PFSK-1 (cell line): ENCODE data around the gene CLBA1.

Experiments used
- FOXP2 ChIP-seq: optimal IDR thresholded peaks from 2 replicates; pipeline ENCODE3; 2011; ENCODE audit warnings: borderline replicate concordance, control low read depth, inconsistent platforms; ENCODE audit not compliant: insufficient read depth; ENCODE audit errors: extremely low read length, extremely low read depth
- POLR2AphosphoS5 ChIP-seq: IDR thresholded peaks from 2 replicates; pipeline ENCODE4 v1.6.1; 2012; ENCODE audit warnings: low read depth, mild to moderate bottlenecking, control low read depth, low read length, moderate library complexity
- REST ChIP-seq, 2 experiments: IDR thresholded peaks; 2 replicates each; pipeline versions ENCODE4 v1.6.1 to v1.8.0; 2011 to 2012; ENCODE audit warnings: low read depth in 2 of 2, low read length in 2 of 2, control low read depth in 1 of 2, inconsistent platforms in 1 of 2, mild to moderate bottlenecking in 1 of 2, moderate library complexity in 1 of 2; ENCODE audit not compliant: insufficient read depth in 1 of 2
- SIN3A ChIP-seq: IDR thresholded peaks from 2 replicates; pipeline ENCODE4 v1.6.1; 2012; ENCODE audit warnings: mild to moderate bottlenecking, low read length, moderate library complexity, borderline replicate concordance; ENCODE audit not compliant: insufficient read depth
- TAF1 ChIP-seq: IDR thresholded peaks from 2 replicates; pipeline ENCODE4 v1.6.1; 2012; ENCODE audit warnings: low read length, control low read depth, borderline replicate concordance; ENCODE audit not compliant: insufficient read depth

DNA sequence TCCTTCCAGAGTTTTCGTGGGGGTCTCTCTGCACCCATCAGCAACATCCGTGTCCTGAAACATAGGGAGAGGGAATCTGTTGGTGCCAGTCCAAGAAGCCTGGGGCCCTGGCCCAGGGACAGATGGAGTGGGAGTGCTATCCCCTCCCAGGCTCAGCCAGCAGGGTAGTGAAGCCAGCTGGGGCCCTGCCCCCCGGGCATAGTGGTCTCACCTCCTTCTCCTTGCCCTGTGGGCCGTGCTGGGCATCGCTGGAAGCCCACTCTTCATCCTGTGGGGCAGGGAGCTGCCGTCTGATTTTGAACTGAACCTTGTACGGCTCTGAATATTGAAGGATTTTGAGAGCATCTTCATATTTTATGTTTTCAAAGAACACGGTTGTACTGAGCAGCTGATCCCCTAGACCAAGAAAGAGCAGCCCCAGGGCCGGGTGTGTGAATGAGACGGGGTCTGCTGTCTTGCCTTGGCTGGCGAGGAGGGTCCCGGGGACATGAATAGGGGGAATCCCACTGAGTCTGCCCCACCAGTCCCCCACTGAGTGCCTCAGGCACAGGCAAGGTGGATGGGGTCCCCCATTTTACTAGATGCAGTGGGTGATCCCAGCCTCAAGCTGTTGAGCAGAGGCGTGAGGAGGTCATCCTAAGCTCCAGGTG lies 30.7 kb upstream of the CLBA1 start:
- TF ChIP-seq REST (IDR thresholded peaks at IDR 0.05; ENCODE audit: insufficient read depth in 1 of 2, low read depth in 2 of 2, low read length in 2 of 2) (no peak), POLR2AphosphoS5 (no peak), TAF1 (no peak), FOXP2 (no peak), SIN3A (no peak)
